NB4 (cell line): Measurements from ENCODE around the gene SLIT1.

Experiments
- DNase-seq: peaks from one replicate; pipeline ENCODE4 v3.0.0; 2010; ENCODE audit warnings: low read depth
- H3K4me3 ChIP-seq: one replicate; pipeline ENCODE4 v1.5.1; 2011; ENCODE audit warnings: mild to moderate bottlenecking, low read depth, low read length, moderate library complexity
- MYC ChIP-seq: IDR thresholded peaks from 2 replicates; pipeline ENCODE4 v1.6.1; 2011; ENCODE audit warnings: low read depth, low read length
- POLR2A ChIP-seq: IDR thresholded peaks from 2 replicates; pipeline ENCODE4 v1.6.1; 2011; ENCODE audit warnings: mild to moderate bottlenecking; ENCODE audit not compliant: insufficient read length; ENCODE audit errors: extremely low read depth
- TF ChIP-seq, protein P1 (sequence below): IDR thresholded peaks from one replicate; pipeline ENCODE4 v1.5.1; 2012; ENCODE audit warnings: low read depth, low read length
- TF ChIP-seq, protein P2 (sequence below): IDR thresholded peaks from 2 replicates; pipeline ENCODE4 v1.6.1; 2011; ENCODE audit warnings: low read depth, low read length

Gene SLIT1

DNA sequence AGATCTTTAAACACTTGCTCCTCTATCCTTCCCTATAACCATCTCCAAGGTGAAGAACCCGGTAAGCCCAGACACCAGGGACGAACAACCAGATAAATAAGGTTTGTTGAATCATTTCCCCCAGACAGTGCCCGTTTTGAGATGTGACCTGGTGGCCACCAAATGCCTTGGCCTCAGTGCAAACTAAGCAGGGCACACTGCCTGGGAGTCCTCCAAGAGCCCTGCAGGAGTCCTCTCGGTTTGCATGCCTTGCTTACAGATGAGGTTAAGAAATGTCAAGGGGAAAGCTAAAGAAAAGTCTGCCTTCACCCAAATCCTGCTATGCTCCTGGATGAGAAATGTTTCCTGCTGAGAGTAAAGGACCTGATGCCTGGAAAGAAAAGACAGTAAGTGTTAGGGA lies 31.6 kb downstream of the SLIT1 start:
- TF ChIP-seq MYC (no peak), POLR2A (no peak)
- TF ChIP-seq, protein P1, sequence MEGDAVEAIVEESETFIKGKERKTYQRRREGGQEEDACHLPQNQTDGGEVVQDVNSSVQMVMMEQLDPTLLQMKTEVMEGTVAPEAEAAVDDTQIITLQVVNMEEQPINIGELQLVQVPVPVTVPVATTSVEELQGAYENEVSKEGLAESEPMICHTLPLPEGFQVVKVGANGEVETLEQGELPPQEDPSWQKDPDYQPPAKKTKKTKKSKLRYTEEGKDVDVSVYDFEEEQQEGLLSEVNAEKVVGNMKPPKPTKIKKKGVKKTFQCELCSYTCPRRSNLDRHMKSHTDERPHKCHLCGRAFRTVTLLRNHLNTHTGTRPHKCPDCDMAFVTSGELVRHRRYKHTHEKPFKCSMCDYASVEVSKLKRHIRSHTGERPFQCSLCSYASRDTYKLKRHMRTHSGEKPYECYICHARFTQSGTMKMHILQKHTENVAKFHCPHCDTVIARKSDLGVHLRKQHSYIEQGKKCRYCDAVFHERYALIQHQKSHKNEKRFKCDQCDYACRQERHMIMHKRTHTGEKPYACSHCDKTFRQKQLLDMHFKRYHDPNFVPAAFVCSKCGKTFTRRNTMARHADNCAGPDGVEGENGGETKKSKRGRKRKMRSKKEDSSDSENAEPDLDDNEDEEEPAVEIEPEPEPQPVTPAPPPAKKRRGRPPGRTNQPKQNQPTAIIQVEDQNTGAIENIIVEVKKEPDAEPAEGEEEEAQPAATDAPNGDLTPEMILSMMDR: no peak
- TF ChIP-seq, protein P2, sequence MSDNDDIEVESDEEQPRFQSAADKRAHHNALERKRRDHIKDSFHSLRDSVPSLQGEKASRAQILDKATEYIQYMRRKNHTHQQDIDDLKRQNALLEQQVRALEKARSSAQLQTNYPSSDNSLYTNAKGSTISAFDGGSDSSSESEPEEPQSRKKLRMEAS: no peak
- no peak for DNase-seq

DNA sequence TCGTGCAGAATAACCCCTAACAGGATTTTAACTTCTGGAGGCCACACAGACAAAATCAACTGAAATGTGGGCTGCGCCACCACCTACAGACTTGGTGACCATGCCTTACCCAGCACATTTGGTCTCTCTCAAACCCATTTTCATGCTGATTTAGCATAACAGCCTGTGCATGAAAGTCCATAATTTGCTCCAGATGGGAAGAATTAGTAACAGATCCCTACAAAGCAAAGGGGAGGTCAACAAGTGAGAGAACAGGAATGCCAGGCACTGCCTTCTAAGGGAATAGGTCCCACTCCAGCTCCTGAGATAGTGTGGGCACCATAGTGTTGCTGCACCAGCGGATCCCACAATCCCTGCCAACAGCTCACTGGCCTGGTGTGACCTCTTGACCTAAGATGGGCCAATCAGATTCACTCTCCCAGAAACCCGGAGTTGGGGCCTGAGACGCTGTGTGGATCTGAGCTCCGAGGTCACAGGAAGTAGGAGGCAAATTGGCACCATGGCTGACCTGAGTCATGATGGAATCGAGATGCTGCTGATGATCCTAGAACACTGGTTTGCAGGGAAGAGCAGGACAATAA lies 32.4 kb downstream of the SLIT1 start:
- no peak overlapping the region for H3K4me3 ChIP-seq
- TF ChIP-seq, protein P1: no peak
- no peak for TF ChIP-seq POLR2A
- TF ChIP-seq, protein P2: no peak
- no peak for TF ChIP-seq MYC

More for the DNA sequence above, 31.6 kb downstream of the SLIT1 start:
- H3K4me3 ChIP-seq: no peak overlapping the region

DNA sequence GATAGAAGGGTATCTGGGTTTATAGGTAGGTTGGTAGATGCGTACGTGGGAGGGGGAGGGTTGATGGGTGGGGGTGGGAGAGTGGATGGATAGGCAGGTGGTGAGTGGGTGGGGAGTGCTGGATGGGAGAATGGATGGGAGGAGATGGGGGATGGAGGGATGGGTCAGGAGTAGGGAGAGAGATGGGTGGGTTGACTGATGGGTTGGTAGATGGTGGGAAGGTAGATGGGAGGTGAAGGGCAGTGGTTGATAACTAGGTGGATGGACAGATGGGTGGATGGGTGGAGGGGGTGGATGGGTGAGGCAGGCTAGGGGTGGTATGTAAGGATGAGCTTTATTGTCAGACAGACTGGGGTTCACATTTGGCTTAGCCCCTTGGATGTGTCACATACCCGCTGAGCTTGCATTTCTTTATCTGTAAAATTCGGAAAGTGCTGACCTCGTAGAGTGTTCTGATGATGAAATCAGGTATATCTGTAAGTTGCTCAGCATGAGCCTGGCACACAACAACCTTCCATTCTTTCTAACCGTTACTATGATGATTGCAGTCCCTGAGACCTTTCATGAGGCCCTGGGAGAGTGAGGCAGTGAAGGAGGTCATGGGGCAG lies 34.3 kb downstream of the SLIT1 start:
- no peak overlapping the region for H3K4me3 ChIP-seq
- no peak for TF ChIP-seq MYC
- TF ChIP-seq, protein P1: no peak
- DNase-seq: no peak

More for the DNA sequence above, 32.4 kb downstream of the SLIT1 start:
- DNase-seq: no peak

DNA sequence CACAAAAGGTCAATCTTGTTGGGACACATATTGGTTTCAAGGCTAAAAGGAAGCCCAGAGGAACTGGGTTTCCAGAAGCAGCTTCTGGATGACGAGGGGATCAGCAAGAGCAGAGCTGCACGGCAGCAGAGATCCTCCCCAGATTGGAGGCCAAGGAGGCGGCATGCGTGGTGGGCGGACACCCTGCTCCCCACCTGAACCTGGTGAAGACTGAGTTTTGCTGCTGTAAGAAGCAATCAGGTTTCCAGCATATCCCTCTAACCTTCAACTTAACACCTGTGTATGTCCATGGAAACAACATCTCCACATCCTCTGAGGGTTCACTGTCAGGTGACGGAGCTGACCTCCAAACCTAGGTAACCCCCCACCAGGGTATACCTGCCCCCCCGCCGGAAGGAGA lies 35.1 kb downstream of the SLIT1 start:
- no peak for DNase-seq
- TF ChIP-seq MYC (no peak), POLR2A (no peak)
- TF ChIP-seq, protein P2: no peak
- TF ChIP-seq, protein P1: no peak
- no peak overlapping the region for H3K4me3 ChIP-seq

DNA sequence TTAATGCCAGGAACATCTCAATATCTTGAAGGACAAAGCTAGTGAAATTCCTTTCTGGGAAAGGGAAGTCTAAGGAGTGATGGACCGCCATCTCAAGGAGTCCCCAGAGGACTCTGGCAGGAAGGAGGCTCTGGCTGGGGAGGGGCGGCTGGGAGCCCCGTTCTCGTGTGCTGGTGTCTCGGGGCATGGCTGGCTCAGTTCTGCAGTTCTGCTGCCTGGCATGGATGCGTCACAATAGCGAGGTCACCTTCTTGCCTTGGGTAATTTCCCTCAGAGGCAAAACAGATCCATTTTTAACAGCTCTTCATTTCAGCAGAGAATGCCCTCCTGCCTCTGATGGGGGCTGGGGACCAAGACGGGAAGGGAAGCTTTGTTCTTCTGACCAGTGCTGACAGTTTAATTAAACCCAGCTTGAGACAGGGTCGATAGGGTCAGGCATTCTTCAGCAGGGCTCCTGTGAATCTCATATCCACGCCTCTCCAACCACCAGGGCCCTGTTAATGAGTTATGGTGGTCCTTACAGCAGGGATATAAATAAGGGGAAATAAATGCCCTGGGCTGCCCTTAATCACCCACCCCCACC lies 35.7 kb downstream of the SLIT1 start:
- TF ChIP-seq MYC: no peak
- TF ChIP-seq POLR2A: no peak
- TF ChIP-seq, protein P1: no peak
- TF ChIP-seq, protein P2: no peak
- DNase-seq: no peak
- no peak overlapping the region for H3K4me3 ChIP-seq
